Melanocyte of skin (primary cell): ENCODE measurements around the gene SIGLEC12. TPM values are rescaled to one million over a fixed set of nuclear protein-coding genes. Genes with fewer than 3 reads are reported as not detected.

Experiments used
- small RNA-seq, 2 donors: library from RNA; depleted of rRNA; stranded (forward); fragments of <200 nt; gene quantifications; one replicate each; pipeline ENCODE3, GENCODE V24; 2012
- total RNA-seq, 2 donors: library from RNA; depleted of rRNA; stranded (reverse); fragments of >200 nt; gene quantifications; 2 replicates each; pipeline ENCODE4 v1.2.3, GENCODE V29; 2012

SIGLEC12 gene
- total RNA-seq, result not detected

GRCh38 chr19:51501594-51502263, at the start of gene SIGLEC12:
SIGLEC12 (minus strand) TSS chr19:51501800; CDS start chr19:51501733, 67 bp downstream.

GRCh38 chr19:51531349-51532315, 30.0 kb upstream of the SIGLEC12 start, which contains the start of gene SIGLEC6:
SIGLEC6 (minus strand) TSS chr19:51531670; CDS start chr19:51531648, 22 bp downstream.

GRCh38 chr19:51478381-51479234, 23.0 kb downstream of the SIGLEC12 start, which contains the start of gene CEACAM18:
CEACAM18 (plus strand) TSS chr19:51478539.

GRCh38 chr19:51458051-51458645, 43.5 kb downstream of the SIGLEC12 start, which contains the start of gene SIGLEC8:
SIGLEC8 (minus strand) TSS chr19:51458454; CDS start chr19:51458387, 67 bp downstream.

Small RNAs within 50 kb of the gene (small RNA-seq; reads per million reads assigned to genes)
- 0 reads per million in 2 donors for gene AC020914.3
- 0 reads per million in 2 donors for gene AC020914.5

Other genes starting within 250 kb of the SIGLEC12 start
- gene IGLON5, start 190.2 kb downstream of the SIGLEC12 start, total RNA-seq, result not detected
- gene VSIG10L, start 159.7 kb downstream of the SIGLEC12 start, total RNA-seq, result 1 to 10 TPM; 2.1 to 3.7 TPM
- gene ETFB, start 135.4 kb downstream of the SIGLEC12 start, total RNA-seq, result 100 to 1,000 TPM; 106 to 145 TPM
- gene CLDND2, start 132.8 kb downstream of the SIGLEC12 start, total RNA-seq, result not detected
- gene NKG7, start 129.1 kb downstream of the SIGLEC12 start, total RNA-seq, result not detected
- not detected for gene LIM2, start 113.8 kb downstream of the SIGLEC12 start, total RNA-seq
- gene C19orf84, start 111.2 kb downstream of the SIGLEC12 start, total RNA-seq, result not detected
- not detected for gene SIGLEC10, start 84.2 kb downstream of the SIGLEC12 start, total RNA-seq
- not detected for gene SIGLEC8, start 43.3 kb downstream of the SIGLEC12 start, total RNA-seq
- not detected for gene CEACAM18, start 23.3 kb downstream of the SIGLEC12 start, total RNA-seq
- not detected for gene SIGLEC6, start 29.9 kb upstream of the SIGLEC12 start, total RNA-seq
- gene ZNF175, start 69.5 kb upstream of the SIGLEC12 start, total RNA-seq, result 1 to 10 TPM; 4.3 to 6.5 TPM
- gene SIGLEC5, start 128.6 kb upstream of the SIGLEC12 start, total RNA-seq, result not detected
- gene SIGLEC14, start 145.0 kb upstream of the SIGLEC12 start, total RNA-seq, result not detected
- gene SPACA6, start 191.5 kb upstream of the SIGLEC12 start, total RNA-seq, result 1 to 10 TPM; 3.1 to 4.7 TPM
- gene HAS1, start 222.2 kb upstream of the SIGLEC12 start, total RNA-seq, result 1 to 10 TPM in 1 of 2 donors, under 1 TPM in 1; under 0.01 to 1.7 TPM